GM19397 (cell line): Measurements from ENCODE around the gene GBF1.
"Not testable (repeated sequence)": the region's sequence is repeated elsewhere in the genome, so short reads cannot be mapped to it uniquely, and the experiment has no call there.

Experiments
- ATAC-seq: cut with Tn5 transposase; IDR thresholded peaks from one replicate; pipeline ENCODE4 v1.9.1; 2021; ENCODE audit warnings: mild to moderate bottlenecking, moderate library complexity; ENCODE audit not compliant: unreplicated experiment

GBF1 gene

DNA sequence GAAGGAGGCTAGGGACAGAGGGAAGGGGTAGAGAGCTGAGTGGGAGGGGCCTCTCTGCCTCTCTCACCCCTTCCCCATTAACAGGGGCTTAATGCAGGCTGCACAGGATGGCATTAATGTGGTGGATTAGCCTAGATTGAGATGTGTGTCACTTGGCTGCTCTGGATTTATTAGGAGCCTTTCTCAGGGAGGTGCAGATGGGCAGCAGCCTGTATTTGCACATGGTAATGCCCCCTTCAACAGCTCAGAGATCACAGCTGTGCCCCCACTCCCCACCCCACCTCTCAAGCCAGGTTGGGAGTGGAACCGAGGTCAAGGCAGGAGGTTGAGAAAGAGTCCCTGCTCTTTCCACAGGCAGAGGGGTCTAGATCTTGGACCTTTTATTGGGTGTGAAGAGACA lies 11.3 kb upstream of the GBF1 start:
- ATAC-seq, result no peak

- no peak for ATAC-seq
Measured at GRCh38 chr10:102234888-102235597, 10.3 kb upstream of the GBF1 start.

DNA sequence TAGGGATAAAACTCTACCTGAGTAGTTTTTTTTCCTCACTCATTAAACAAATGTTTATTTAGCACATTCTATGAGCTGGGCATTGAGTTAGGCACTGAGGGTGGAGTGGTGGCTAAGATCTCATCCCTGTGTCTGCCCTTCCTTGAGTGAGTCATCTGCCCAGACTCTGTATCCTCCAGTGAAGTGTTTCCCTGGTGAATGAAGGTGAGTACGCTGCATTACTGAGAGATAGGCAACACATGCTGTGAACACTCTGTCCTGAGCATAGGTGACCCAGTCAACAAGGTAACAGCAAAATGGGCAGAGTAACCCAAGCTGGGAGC lies 9.8 kb upstream of the GBF1 start:
- no peak for ATAC-seq

GRCh38 chr10:102236006-102236405 lies 9.3 kb upstream of the GBF1 start:
- no peak for ATAC-seq

DNA sequence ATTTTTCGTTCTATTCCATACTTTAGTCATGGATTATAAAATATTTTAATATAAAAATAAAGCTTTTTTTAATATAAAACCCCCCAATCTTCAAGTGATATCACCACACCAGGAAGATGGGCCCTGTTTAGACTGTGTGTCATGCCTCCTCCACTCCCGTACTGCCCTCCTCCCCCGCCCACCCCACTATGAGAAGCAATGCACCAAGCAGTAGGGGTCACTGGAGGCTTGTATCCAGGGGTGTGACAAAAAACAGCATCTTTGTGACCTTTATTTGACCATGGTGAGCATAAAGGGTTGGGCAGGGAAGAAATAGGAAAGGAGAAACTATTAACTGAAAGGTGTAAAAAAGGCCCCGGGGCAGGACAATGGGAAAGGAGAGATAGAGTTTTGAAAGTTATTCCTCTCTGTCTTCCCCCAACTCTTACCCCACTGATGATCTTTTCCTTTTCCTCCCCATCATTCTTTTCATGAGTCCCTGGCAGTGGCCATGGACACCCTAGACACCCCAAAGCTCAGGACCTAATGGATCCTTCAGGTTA lies 7.5 kb upstream of the GBF1 start:
- no peak for ATAC-seq

DNA sequence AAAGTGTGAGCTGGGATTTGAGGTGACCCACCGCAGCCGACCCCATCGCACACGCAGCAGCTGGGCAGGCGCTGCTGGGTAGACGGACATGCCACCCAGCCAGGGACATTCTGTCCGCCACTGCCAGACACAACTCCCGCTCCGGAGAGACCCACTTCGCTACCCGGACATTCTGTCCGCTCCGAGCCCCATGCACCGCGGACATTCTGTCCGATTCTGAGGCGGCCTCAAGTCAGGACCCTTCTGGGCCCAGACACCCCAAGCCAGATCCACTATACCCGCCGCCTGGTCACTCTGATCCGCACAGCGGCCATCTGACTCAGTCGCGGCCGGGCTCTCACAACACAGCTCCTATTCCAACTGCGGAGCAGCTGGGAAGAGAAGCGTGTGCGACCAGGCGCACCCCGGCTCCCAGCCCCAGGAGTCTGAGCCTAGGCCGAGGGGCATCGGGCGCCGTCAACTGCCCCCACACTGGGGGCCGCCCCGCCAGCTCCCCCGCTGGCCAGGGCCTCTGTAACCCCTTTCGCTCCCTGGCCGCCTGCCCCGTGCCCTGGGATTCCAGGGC lies 4.8 kb upstream of the GBF1 start:
- ATAC-seq, result no peak

GRCh38 chr10:102241032-102241443 lies 4.3 kb upstream of the GBF1 start:
- ATAC-seq, result no peak

DNA sequence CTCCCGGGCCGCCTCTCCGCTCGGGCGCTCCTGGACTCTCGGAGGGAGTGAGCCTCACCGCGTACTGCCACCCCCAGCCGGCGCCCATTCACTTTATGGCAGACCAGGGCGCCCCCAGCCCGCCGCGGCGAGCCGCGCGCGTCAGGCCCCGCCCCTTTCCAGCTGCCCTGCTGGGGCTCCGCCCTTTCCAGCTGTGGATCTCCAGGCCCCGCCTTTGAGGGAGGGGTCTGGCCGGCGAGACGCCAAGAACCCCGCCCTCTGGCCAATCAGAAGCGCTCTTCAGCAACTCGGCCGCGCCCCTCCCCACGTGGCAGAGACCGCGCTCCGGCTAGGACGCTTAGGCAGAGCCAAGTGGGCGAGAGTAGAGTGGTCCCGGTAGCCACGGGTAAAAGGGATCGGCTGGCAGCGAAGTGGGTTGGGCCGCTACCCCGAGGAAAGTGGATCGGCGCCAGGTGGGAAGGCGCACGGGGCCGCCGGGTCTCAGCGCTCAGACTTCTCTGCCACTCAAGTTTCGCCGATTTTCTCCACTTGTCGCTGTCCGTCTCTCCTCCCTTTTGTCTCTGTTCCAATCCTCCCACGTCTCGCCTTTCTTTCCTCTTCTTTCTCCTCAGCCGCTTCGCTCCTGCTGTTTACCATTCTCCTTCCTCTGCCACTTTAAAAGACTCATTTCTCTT lies 3.8 kb upstream of the GBF1 start, which contains the start of gene PITX3:
Gene PITX3 (minus strand): TSS at position 69 of the 674 bp plus-strand sequence. CDS start 9,432 bp downstream, outside the sequence.
- ATAC-seq, result peak; percentile 39

DNA sequence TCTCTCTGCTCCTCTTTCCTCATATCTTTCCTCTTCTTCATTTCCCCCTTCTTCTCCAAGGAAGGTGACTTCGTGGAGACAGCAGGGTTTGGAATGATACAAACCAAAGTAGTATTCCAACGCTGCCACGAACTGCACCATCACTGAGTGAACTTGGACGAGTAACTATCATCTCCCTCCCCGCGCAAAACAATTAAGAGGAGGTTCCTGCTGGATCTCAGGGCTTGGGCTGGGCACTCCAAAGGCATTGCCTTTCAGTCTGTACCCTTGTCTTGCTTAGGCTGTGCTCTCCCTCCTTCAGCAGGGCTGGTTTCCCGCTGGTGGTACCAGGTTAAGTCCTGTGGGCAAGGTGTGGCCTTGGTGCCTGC lies 3.2 kb upstream of the GBF1 start:
- no peak for ATAC-seq

GRCh38 chr10:102243309-102243708 lies 2.0 kb upstream of the GBF1 start:
- ATAC-seq, result no peak

GRCh38 chr10:102245932-102246251 lies 560 bp downstream of the GBF1 start:
- no peak for ATAC-seq

DNA sequence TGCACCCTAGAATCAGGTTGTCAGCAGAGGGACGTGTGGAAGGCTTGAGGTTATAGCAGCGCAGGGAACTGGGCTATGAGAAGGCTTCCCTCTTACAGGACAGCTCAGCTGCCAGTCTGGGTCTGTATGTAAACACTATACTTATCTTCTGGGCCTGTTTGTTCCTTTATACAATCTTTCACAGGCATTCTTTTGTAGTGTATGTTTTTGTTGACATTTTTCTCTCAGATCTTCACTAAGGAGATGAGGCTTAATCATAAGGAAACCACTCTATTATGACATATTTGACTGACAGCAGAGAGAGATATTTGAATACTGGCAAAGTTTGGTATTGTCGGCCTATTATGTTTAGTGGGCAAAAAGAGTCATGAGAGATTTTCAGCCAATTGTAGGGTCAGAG lies 929 bp downstream of the GBF1 start:
- no peak for ATAC-seq

DNA sequence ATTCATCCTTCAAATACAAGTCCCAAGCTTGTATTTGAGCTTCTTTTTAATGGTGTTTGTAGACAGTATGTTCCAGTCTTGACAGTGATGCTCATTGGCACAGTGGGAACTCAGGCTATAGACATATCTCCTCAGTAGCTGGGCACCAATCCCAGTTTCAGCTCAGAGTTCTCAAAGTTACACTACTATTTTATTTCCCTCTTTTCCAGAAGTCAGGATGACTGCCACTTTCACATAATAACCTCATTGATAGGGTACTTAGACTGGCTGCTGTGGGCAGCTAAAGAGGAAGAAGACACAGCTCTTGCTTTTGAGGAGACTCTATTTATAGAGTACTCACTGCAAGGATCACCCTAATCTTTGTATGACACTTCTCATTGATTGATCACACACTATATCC lies 2.4 kb downstream of the GBF1 start:
- no peak for ATAC-seq

DNA sequence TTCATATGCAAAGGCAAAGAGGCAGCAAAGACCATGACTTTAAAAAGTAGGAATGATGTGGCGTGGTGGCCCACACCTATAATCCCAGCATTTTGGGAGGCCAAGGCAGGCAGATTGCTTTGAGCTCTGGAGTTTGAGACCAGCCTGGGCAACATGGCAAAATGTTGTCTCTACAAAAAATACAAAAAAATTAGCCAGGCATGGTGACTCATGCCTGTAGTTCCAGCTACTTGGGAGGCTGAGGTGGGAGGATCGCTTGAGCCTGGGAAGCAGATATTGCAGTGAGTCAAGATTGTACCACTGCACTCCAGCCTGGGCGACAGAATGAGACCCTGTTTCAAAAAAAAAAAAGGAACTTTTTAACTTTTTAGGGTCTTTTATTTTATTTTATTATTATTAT lies 7.2 kb downstream of the GBF1 start:
- not testable (repeated sequence) for ATAC-seq

GRCh38 chr10:102254426-102254825 lies 9.1 kb downstream of the GBF1 start:
- ATAC-seq, result no peak

DNA sequence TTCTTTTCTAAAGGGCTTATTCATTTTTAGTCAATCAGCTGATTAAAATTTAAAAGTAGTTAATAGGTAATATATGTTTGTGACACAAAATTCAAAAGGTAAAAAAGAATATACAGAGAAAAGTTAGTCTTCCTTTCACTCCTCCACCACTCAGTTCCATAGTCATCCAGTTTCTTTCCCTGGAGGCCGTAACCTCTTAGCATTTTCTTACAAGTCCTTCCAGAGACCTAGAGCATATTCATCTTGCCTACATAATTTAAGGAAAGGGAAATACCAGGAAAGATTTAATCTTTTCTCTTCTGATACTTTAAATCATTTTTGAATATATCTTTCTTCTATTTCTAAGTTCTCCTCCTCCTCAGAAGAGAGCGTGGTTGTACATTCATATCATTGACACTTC lies 10.1 kb downstream of the GBF1 start:
- no peak for ATAC-seq

GRCh38 chr10:102261196-102261595 lies 15.9 kb downstream of the GBF1 start:
- no peak for ATAC-seq

DNA sequence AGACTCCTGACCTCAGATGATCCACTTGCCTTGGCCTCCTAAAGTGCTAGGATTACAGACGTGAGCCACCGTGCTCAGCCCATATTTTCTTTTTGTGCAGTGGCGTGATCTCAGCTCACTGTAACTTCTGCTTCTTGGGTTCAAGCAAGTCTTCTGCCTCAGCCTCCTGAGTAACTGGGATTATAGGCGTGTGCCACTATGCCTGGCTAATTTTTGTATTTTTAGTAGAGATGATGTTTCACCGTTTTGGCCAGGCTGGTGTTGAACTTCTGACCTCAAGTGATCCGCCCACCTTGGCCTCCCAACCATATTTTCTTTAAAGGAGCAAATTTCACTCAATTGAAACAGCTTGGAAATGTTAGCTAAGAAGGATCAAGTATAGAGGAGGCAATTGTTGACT lies 16.5 kb downstream of the GBF1 start:
- ATAC-seq, result no peak

GRCh38 chr10:102262744-102263370 lies 17.5 kb downstream of the GBF1 start:
- no peak for ATAC-seq

DNA sequence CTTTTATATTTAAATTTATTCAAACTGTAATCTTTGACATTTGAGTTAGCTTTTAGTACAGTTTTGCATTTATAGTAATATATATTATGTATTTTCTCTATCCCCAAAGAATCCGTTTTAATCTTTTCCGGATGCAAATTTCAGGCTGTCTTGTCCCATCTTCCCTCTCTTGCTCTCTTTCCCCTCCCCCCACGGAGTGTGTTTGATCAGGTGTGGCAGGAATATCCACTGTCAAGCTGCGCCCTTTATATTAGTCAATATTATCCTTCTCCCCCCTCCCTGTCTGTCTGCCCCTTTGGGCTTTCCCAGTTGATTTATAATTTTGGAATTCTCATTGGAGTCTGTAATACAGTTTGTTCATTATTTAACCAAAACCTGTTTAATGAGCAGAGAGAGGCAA lies 19.0 kb downstream of the GBF1 start:
- no peak for ATAC-seq

DNA sequence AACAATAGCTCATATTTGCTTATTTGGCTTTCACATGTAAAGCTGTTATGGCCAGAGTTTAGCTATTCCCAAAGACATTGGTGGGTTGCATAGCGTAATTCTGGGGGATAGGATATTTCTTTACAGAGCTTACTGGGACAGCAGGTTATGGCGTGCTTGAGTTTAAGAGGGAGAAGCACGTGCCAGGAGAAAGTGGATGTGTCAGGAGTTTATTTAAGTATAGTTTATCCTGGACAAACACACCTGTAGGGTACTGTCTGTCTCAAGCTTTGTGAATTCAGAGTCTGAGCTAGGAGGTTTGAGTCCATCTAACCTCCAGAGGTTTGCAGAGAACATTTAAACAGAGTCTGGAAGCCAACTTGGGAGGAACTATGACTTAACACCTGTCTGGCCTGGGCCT lies 21.3 kb downstream of the GBF1 start:
- no peak for ATAC-seq

GRCh38 chr10:102267748-102268147 lies 22.4 kb downstream of the GBF1 start:
- no peak for ATAC-seq
